ENCODE measurements around the gene CTTN. TPM values are rescaled to one million over a fixed set of nuclear protein-coding genes. Genes with fewer than 3 reads are reported as not detected.

CTTN gene
- total and polyA plus RNA-seq, 3 donors from 2014 or later = 136 to 377 (median 354) TPM

DNA sequence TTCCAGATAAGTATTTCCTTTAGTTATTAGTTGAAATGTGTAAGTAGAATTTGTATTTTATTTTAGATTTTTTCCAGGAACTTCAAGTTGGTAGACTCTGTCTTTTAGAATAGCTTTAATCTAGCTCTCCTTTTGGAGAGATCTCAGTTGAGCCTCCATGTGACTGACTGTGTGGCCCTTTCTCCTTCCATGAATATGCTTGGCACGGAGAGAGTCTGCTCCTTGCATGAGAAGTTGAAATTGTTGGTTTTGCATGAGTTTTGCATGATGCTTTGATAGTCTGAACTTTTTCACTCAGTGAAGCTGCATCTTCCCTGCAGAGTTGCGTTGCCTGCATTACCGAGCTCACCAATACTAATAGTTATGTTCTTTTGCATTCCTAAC, 32.8 kb upstream of the CTTN start:
- no peak for DNase-seq
- 91 to 94% methylated on average over 3 of the region's 3 CpGs for whole genome bisulfite sequencing, 2 donors
- Histone ChIP-seq H3K4me1 (no peaks in the 10 kb centered on the region), H3K27me3 (no peaks in the 10 kb centered on the region), H3K27ac (no peak overlapping the region), H3K9me3 (no peaks in the 10 kb centered on the region), H3K36me3 (ENCODE audit: low read depth, missing control alignments) (no peaks in the 10 kb centered on the region), H3K4me3 (no peak overlapping the region)
- intact Hi-C loops (cut with DNase I; ENCODE audit: low total_unique reads) = no loop called here
- no peak for TF ChIP-seq POLR2A (IDR thresholded peaks at IDR 0.05)
- TF ChIP-seq, protein P1, sequence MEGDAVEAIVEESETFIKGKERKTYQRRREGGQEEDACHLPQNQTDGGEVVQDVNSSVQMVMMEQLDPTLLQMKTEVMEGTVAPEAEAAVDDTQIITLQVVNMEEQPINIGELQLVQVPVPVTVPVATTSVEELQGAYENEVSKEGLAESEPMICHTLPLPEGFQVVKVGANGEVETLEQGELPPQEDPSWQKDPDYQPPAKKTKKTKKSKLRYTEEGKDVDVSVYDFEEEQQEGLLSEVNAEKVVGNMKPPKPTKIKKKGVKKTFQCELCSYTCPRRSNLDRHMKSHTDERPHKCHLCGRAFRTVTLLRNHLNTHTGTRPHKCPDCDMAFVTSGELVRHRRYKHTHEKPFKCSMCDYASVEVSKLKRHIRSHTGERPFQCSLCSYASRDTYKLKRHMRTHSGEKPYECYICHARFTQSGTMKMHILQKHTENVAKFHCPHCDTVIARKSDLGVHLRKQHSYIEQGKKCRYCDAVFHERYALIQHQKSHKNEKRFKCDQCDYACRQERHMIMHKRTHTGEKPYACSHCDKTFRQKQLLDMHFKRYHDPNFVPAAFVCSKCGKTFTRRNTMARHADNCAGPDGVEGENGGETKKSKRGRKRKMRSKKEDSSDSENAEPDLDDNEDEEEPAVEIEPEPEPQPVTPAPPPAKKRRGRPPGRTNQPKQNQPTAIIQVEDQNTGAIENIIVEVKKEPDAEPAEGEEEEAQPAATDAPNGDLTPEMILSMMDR (IDR thresholded peaks at IDR 0.05) = no peak

DNA sequence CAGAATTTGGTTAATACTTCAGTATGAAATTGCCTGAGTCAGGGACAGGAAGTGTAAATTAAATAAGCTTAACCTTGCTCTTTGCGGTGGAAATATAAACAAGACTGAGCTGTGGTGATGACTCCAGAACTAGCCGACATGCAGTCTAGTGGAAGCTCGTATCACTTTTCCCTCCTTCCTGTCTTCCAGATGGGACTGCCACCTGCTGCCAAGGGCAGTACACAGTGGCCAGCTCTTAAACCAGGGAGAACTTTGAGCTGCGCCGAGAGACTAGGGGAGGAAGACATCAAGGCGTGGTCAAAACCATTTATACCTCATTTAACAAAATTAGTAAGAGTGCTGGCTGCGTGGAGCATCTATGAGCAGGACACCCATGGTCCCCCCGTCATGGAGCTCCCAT, 31.3 kb upstream of the CTTN start:
- intact Hi-C loops (cut with DNase I; ENCODE audit: low total_unique reads) = no loop called here
- WGBS, 2 donors = 86 to 89% methylated on average over 8 of the region's 8 CpGs
- H3K4me1 ChIP-seq = no peaks in the 10 kb centered on the region

DNA sequence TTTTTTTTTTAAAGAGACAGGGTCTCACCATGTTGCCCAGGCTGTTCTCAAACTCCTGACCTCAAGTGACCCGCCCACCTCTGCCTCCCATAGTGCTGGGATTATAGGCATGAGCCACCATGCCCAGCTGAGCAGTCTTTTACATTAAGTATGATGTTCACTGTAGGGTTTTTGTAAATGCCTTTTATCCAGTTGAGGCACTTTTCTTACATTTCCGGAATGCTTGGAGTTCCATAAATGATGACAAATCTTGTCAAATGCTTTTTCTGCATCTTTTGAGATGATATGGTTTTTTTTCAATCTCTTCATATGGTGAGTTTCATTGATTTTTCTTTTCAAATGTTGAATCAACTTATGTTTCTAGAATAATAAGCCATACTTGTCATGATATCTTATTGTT, 29.4 kb upstream of the CTTN start:
- DNase-seq = no peak
- no peak for TF ChIP-seq POLR2A (IDR thresholded peaks at IDR 0.05)
- TF ChIP-seq, protein P1 (IDR thresholded peaks at IDR 0.05) = no peak
- WGBS, 2 donors = 82 to 96% methylated on average over 2 of the region's 2 CpGs
- intact Hi-C loops (cut with DNase I; ENCODE audit: low total_unique reads) = no loop called here
- Histone ChIP-seq H3K4me1 (no peaks in the 10 kb centered on the region), H3K36me3 (ENCODE audit: low read depth, missing control alignments) (no peaks in the 10 kb centered on the region), H3K4me3 (no peak overlapping the region), H3K9me3 (no peaks in the 10 kb centered on the region), H3K27me3 (no peaks in the 10 kb centered on the region), H3K27ac (no peak overlapping the region)

More for the DNA sequence above, 31.3 kb upstream of the CTTN start:
- Histone ChIP-seq H3K36me3 (ENCODE audit: low read depth, missing control alignments) (no peaks in the 10 kb centered on the region), H3K9me3 (no peaks in the 10 kb centered on the region), H3K4me3 (no peak overlapping the region), H3K27ac (no peak overlapping the region), H3K27me3 (no peaks in the 10 kb centered on the region)
- no peak for DNase-seq
- TF ChIP-seq, protein P1 (IDR thresholded peaks at IDR 0.05) = no peak
- TF ChIP-seq POLR2A (IDR thresholded peaks at IDR 0.05) = no peak

DNA sequence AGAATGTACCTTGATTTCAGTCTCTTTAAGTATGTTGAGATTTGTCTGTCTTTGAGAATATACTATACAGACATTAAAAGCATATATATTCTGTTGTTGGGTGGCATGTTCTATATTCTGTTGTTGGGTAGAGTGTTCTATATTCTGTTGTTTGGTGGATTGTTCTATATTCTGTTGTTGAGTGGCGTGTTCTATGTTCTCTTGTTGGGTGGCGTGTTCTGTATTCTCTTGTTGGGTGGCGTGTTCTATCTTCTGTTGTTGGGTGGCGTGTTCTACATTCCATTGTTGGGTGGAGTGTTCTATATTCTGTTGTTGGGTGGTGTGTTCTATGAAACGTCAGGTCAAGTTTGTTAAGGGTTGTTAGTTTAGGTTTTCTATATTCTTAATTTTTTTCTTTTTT, 27.1 kb upstream of the CTTN start:
- Histone ChIP-seq H3K27me3 (no peaks in the 10 kb centered on the region), H3K4me1 (no peaks in the 10 kb centered on the region), H3K27ac (no peak overlapping the region), H3K36me3 (ENCODE audit: low read depth, missing control alignments) (no peaks in the 10 kb centered on the region), H3K4me3 (no peak overlapping the region), H3K9me3 (no peaks in the 10 kb centered on the region)
- TF ChIP-seq, protein P1 (IDR thresholded peaks at IDR 0.05) = no peak
- no peak for TF ChIP-seq POLR2A (IDR thresholded peaks at IDR 0.05)
- WGBS, 2 donors = 66 to 67% methylated on average over 5 of the region's 5 CpGs
- intact Hi-C loops (cut with DNase I; ENCODE audit: low total_unique reads) = no loop called here
- DNase-seq = no peak

DNA sequence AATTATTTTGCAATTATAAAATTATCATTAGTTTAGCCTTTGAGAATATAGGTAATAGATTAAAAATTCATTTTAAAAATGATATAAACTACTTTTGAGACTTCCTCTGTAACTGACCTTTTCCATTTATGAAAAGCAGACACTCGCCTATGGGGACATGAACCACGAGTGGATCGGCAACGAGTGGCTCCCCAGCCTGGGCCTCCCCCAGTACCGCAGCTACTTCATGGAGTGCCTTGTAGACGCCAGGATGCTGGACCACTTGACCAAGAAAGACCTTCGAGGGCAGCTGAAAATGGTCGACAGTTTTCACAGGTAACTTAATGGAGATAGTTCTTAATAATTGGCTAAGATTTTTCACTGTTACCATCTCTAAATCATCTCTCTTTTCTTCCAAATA, 26.3 kb upstream of the CTTN start:
- Histone ChIP-seq H3K4me1 (no peaks in the 10 kb centered on the region), H3K36me3 (ENCODE audit: low read depth, missing control alignments) (no peaks in the 10 kb centered on the region), H3K27ac (no peak overlapping the region), H3K9me3 (no peaks in the 10 kb centered on the region), H3K27me3 (no peaks in the 10 kb centered on the region), H3K4me3 (no peak overlapping the region)
- intact Hi-C loops (cut with DNase I; ENCODE audit: low total_unique reads) = no loop called here
- DNase-seq = no peak
- no peak for TF ChIP-seq POLR2A (IDR thresholded peaks at IDR 0.05)
- TF ChIP-seq, protein P1 (IDR thresholded peaks at IDR 0.05) = no peak
- 93 to 96% methylated on average over 8 of the region's 8 CpGs for WGBS, 2 donors

Data from testis (tissue), 3 donors.